Activated T-helper 17 cell treated with anti-CD3 and anti-CD28 coated beads, Interleukin-2, amount 50 U/mL, for 72 hours (primary cell): Measurements from ENCODE around the gene GNG7. TPM values are rescaled to one million over a fixed set of nuclear protein-coding genes. Genes with fewer than 3 reads are reported as not detected.
"Not testable (repeated sequence)": the region's sequence is repeated elsewhere in the genome, so short reads cannot be mapped to it uniquely, and the experiment has no call there.

Experiments used
- ATAC-seq: fragments of 150-1000 bp; cut with Tn5 transposase; replicated peaks from 2 replicates; pipeline ENCODE4 v1.10.0; 2021; ENCODE audit warnings: mild to moderate bottlenecking, moderate library complexity
- H3K27ac Mint-ChIP-seq: one replicate; pipeline ENCODE4 v1.8.0; 2022; ENCODE audit warnings: mixed read lengths
- H3K27me3 Mint-ChIP-seq: one replicate; pipeline ENCODE4 v1.8.0; 2022; ENCODE audit warnings: mixed read lengths
- H3K36me3 Mint-ChIP-seq: one replicate; pipeline ENCODE4 v1.8.0; 2022; ENCODE audit warnings: low read depth, mild to moderate bottlenecking, mixed read lengths
- H3K4me1 Mint-ChIP-seq: one replicate; pipeline ENCODE4 v1.8.0; 2022; ENCODE audit warnings: mixed read lengths
- H3K4me3 Mint-ChIP-seq: one replicate; pipeline ENCODE4 v1.8.0; 2022; ENCODE audit warnings: mild to moderate bottlenecking, mixed read lengths
- H3K9me3 Mint-ChIP-seq: one replicate; pipeline ENCODE4 v1.8.0; 2022; ENCODE audit warnings: mixed read lengths
- total RNA-seq, 2 donors: library from RNA; stranded (reverse); gene quantifications; one replicate each; pipeline ENCODE4 v1.2.3, GENCODE V29; 2022

Gene GNG7
- total RNA-seq, 2 donors from 2014 or later, result 0.29 TPM; not detected in 1

- no peak overlapping the region for H3K27ac Mint-ChIP-seq
- H3K4me3 Mint-ChIP-seq, result no peak overlapping the region
- H3K36me3 Mint-ChIP-seq, result peaks cover 25% of the 10 kb centered on the region
- peaks cover 5% of the 10 kb centered on the region for H3K9me3 Mint-ChIP-seq
- H3K27me3 Mint-ChIP-seq, result no peaks in the 10 kb centered on the region
- no peak for ATAC-seq
- peaks cover 13% of the 10 kb centered on the region for H3K4me1 Mint-ChIP-seq
These were observed 221.0 kb downstream of the GNG7 start for GRCh38 chr19:2481466-2481865.

GRCh38 chr19:2479556-2480194 lies 222.8 kb downstream of the GNG7 start:
- ATAC-seq, result no peak
- Mint-ChIP-seq H3K27ac (no peak overlapping the region), H3K4me3 (peak overlapping the region; percentile 98), H3K27me3 (no peaks in the 10 kb centered on the region), H3K36me3 (peaks cover 38% of the 10 kb centered on the region), H3K4me1 (peaks cover 8% of the 10 kb centered on the region), H3K9me3 (peaks cover 5% of the 10 kb centered on the region)

- ATAC-seq, result peak; percentile 25
- H3K9me3 Mint-ChIP-seq, result peaks cover 4% of the 10 kb centered on the region
- H3K27me3 Mint-ChIP-seq, result no peaks in the 10 kb centered on the region
- peak overlapping the region; percentile 98 for H3K4me3 Mint-ChIP-seq
- H3K36me3 Mint-ChIP-seq, result peaks cover 38% of the 10 kb centered on the region
- peaks cover 8% of the 10 kb centered on the region for H3K4me1 Mint-ChIP-seq
- H3K27ac Mint-ChIP-seq, result peak overlapping the region; percentile 88
These were observed 223.5 kb downstream of the GNG7 start for GRCh38 chr19:2478756-2479555.

- H3K9me3 Mint-ChIP-seq, result no peaks in the 10 kb centered on the region
- peaks cover 8% of the 10 kb centered on the region for H3K4me1 Mint-ChIP-seq
- H3K4me3 Mint-ChIP-seq, result peak overlapping the region; percentile 98
- peak overlapping the region; percentile 88 for H3K27ac Mint-ChIP-seq
- no peak for ATAC-seq
- no peaks in the 10 kb centered on the region for H3K27me3 Mint-ChIP-seq
- H3K36me3 Mint-ChIP-seq, result peaks cover 38% of the 10 kb centered on the region
These were observed 224.2 kb downstream of the GNG7 start for GRCh38 chr19:2478278-2478755.

- no peaks in the 10 kb centered on the region for H3K27me3 Mint-ChIP-seq
- peak overlapping the region; percentile 98 for H3K4me3 Mint-ChIP-seq
- H3K4me1 Mint-ChIP-seq, result peaks cover 8% of the 10 kb centered on the region
- H3K27ac Mint-ChIP-seq, result peak overlapping the region; percentile 98
- H3K36me3 Mint-ChIP-seq, result peaks cover 38% of the 10 kb centered on the region
- ATAC-seq, result no peak
- H3K9me3 Mint-ChIP-seq, result no peaks in the 10 kb centered on the region
These were observed 224.7 kb downstream of the GNG7 start for GRCh38 chr19:2477732-2478191.

- peak overlapping the region; percentile 98 for H3K4me3 Mint-ChIP-seq
- H3K4me1 Mint-ChIP-seq, result peaks cover 8% of the 10 kb centered on the region
- peaks cover 38% of the 10 kb centered on the region for H3K36me3 Mint-ChIP-seq
- H3K27me3 Mint-ChIP-seq, result no peaks in the 10 kb centered on the region
- H3K9me3 Mint-ChIP-seq, result no peaks in the 10 kb centered on the region
- H3K27ac Mint-ChIP-seq, result peak overlapping the region; percentile 98
- no peak for ATAC-seq
These were observed 225.3 kb downstream of the GNG7 start for GRCh38 chr19:2477141-2477710.

- Mint-ChIP-seq H3K4me1 (peaks cover 8% of the 10 kb centered on the region), H3K9me3 (no peaks in the 10 kb centered on the region), H3K4me3 (peak overlapping the region; percentile 98), H3K27me3 (no peaks in the 10 kb centered on the region), H3K36me3 (peaks cover 38% of the 10 kb centered on the region), H3K27ac (peak overlapping the region; percentile 98)
- peak; percentile 49 for ATAC-seq
These were observed 225.9 kb downstream of the GNG7 start for GRCh38 chr19:2476451-2477140.

- H3K27me3 Mint-ChIP-seq, result no peaks in the 10 kb centered on the region
- peaks cover 8% of the 10 kb centered on the region for H3K4me1 Mint-ChIP-seq
- no peaks in the 10 kb centered on the region for H3K9me3 Mint-ChIP-seq
- peaks cover 38% of the 10 kb centered on the region for H3K36me3 Mint-ChIP-seq
- peak within 1 kb of the TSS; percentile 98 for H3K4me3 Mint-ChIP-seq
- peak; percentile 60 for ATAC-seq
- H3K27ac Mint-ChIP-seq, result peak within 1 kb of the TSS; percentile 98
These were observed 226.6 kb downstream of the GNG7 start, which contains the start of gene GADD45B for GRCh38 chr19:2475702-2476450. Gene GADD45B (plus strand): TSS chr19:2476127. CDS start chr19:2476359, 232 bp downstream.

GRCh38 chr19:2475018-2475701 lies 227.3 kb downstream of the GNG7 start:
- peaks cover 38% of the 10 kb centered on the region for H3K36me3 Mint-ChIP-seq
- H3K4me1 Mint-ChIP-seq, result peaks cover 8% of the 10 kb centered on the region
- no peaks in the 10 kb centered on the region for H3K27me3 Mint-ChIP-seq
- H3K9me3 Mint-ChIP-seq, result no peaks in the 10 kb centered on the region
- peak overlapping the region; percentile 98 for H3K27ac Mint-ChIP-seq
- ATAC-seq, result peak; percentile 40
- H3K4me3 Mint-ChIP-seq, result peak overlapping the region; percentile 98

GRCh38 chr19:2474232-2475017 lies 228.1 kb downstream of the GNG7 start:
- no peaks in the 10 kb centered on the region for H3K9me3 Mint-ChIP-seq
- H3K27me3 Mint-ChIP-seq, result no peaks in the 10 kb centered on the region
- peak overlapping the region; percentile 98 for H3K27ac Mint-ChIP-seq
- peak; percentile 40 for ATAC-seq
- peak overlapping the region; percentile 98 for H3K4me3 Mint-ChIP-seq
- peaks cover 12% of the 10 kb centered on the region for H3K4me1 Mint-ChIP-seq
- H3K36me3 Mint-ChIP-seq, result peaks cover 38% of the 10 kb centered on the region

GRCh38 chr19:2469915-2470200 lies 232.6 kb downstream of the GNG7 start:
- peak overlapping the region; percentile 51 for H3K4me3 Mint-ChIP-seq
- ATAC-seq, result not testable (repeated sequence)

GRCh38 chr19:2469102-2469914 lies 233.2 kb downstream of the GNG7 start:
- Mint-ChIP-seq H3K4me1 (peaks cover 8% of the 10 kb centered on the region), H3K4me3 (peak overlapping the region; percentile 51), H3K9me3 (no peaks in the 10 kb centered on the region), H3K36me3 (no peaks in the 10 kb centered on the region), H3K27ac (peak overlapping the region; percentile 35), H3K27me3 (no peaks in the 10 kb centered on the region)
- ATAC-seq, result peak; percentile 95

More at GRCh38 chr19:2469915-2470200, 232.6 kb downstream of the GNG7 start:
- H3K4me1 Mint-ChIP-seq, H3K27ac Mint-ChIP-seq, H3K36me3 Mint-ChIP-seq, H3K9me3 Mint-ChIP-seq, H3K27me3 Mint-ChIP-seq: not testable (repeated sequence)
